NCI-H2029 (cell line): ENCODE measurements around the gene HOXA3.

Experiments
- DNase-seq: peaks from one replicate; lab custom pipeline; 2025; lab: John Stamatoyannopoulos, UW

Gene HOXA3

GRCh38 chr7:27088002-27088922 lies 64.1 kb downstream of the HOXA3 start:
- DNase-seq, result no peak

GRCh38 chr7:27083646-27084045 lies 68.7 kb downstream of the HOXA3 start:
- DNase-seq, result no peak

DNA sequence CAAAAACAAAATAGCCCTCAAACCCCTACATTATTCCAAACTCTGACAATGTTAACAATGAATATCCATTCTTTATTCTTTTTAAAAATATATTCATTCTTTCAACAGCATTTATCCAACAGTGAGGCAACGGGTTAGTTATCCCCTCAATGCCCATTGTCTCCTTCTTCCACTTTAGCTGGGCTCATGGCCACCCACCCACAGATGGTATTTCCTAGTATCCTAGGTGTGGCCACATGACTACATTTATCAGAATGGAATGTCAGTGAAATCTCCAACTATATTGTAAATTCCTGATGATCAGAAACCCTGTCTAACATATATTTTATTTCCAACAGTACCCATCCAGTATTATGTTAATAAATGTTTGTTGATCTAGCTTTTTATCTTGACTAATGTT lies 70.2 kb downstream of the HOXA3 start:
- DNase-seq, result no peak

DNA sequence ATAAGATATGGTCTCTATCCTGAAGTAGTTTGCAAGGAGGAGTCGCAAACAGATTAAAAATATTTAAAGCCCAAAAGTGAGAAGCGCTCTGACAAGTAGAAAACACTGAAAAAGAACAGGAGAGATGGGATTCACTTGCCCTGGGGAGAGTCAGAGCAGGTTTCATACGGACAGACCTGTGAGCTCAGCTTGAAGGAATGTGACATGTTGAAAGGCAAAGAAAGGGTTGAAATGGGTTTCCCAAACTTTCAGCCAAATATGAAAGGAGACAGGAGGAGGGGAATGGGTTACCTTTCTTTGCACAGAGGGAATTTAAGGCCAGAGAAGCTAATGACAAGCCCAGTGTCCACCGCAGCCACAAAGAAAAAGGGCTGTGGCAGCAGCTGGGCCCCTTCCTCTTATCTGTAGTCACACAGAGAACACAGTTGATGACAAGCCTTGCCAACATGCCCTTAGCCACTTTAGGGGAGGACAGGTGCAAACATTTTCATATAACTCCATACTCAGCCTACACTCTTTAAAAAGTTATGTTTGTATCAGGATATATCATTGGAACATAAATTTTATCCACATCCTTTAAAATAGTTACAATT lies 71.4 kb downstream of the HOXA3 start:
- no peak for DNase-seq

DNA sequence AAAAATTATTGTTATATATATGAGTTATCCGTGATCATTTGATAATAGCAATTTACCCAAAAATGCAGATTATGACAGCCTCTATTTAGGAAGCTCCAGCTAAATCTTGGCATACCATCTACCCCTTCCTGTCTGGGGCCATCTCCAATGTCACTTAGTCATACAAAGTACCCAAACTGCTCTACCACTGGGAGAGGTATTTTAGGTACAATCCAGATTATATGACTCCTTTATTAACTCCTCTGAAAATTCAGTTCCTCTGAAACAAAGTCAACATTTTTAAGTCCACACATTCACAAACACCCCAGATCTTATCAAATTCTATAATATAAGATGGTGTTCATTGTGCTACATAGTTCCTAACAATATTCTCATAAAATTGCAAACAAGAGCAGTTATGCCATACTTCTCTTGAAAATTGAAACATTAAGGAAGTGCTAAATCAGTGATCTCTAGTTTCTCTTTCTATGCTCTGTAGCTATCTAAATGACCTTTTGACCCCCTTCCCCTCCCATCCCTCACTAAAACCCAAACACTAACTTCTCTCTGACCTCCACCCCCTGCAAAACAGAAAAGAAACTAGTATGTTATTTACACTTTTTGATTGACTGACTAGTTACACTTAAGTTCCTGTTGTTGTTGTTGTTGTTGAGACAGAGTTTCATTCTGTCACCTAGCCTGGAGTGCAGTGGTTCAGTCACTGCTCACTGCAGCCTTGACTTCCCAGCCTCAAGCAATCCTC lies 73.0 kb downstream of the HOXA3 start:
- no peak for DNase-seq

GRCh38 chr7:27078616-27079233 lies 73.7 kb downstream of the HOXA3 start:
- no peak for DNase-seq

GRCh38 chr7:27073076-27073475 lies 79.3 kb downstream of the HOXA3 start:
- DNase-seq, result no peak

- no peak for DNase-seq
These were observed 80.6 kb downstream of the HOXA3 start for GRCh38 chr7:27071622-27072390.

DNA sequence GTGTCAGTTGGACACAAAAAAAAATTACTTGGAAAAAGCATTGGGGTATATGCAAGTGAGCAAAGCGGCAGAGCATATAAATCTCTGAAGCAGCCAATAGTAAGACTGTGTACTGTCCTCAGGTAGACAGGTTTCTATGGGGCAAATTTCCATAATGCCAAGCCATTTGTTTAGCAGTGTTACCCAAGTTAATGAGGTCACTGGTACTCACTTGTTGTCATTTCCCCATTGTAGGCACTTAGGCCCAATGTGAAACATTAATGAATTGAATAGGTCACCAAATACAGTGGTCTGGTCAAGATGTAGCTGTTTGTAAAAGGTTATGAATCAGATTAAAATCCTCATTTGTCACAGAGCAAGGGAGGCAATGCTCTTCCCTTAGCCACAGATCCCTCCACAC lies 84.1 kb downstream of the HOXA3 start:
- no peak for DNase-seq

GRCh38 chr7:27066148-27066547 lies 86.2 kb downstream of the HOXA3 start:
- DNase-seq, result no peak

- DNase-seq, result no peak
These were observed 86.7 kb downstream of the HOXA3 start for GRCh38 chr7:27065709-27066108.

DNA sequence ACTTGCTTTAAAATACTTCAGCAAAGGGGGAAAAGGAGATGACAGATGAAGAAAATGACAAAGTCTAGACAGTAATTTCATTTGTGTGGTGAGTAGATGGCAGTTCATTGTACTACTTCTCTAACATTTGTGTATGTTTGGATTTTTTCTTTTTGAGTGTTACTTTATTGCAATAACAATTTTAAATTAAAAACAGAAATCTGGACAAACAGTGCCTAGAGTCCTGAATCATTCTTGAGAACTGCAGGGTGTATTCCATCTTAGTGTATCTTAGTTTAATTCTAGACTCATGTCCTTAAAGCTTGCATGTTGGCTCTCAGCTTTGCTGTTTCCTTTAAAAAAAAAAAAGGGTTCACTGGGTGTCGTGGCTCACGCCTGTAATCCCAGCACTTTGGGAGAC lies 87.7 kb downstream of the HOXA3 start:
- no peak for DNase-seq

- no peak for DNase-seq
These were observed 88.2 kb downstream of the HOXA3 start for GRCh38 chr7:27064159-27064558.

- DNase-seq, result no peak
These were observed 89.4 kb downstream of the HOXA3 start for GRCh38 chr7:27062946-27063345.
